Measurements from ENCODE around the gene KAZN. TPM values are rescaled to one million over a fixed set of nuclear protein-coding genes. Genes with fewer than 3 reads are reported as not detected.

KAZN gene
- total and polyA plus RNA-seq, 4 donors: 7.6 to 18.8 (median 11.2) TPM

- H3K27ac ChIP-seq (ENCODE audit: low read depth in 1 of 2, low read length in 1 of 2): no peak overlapping the region
- no peak overlapping the region for H3K4me3 ChIP-seq
- H3K4me1 ChIP-seq (ENCODE audit: control insufficient read depth in 5 of 5, insufficient read depth in 5 of 5, low read length in 5 of 5): peaks cover 0 to 7% (median 0%) of the 10 kb centered on the region in 5 donors
- H3K9ac ChIP-seq (ENCODE audit: insufficient read depth in 1 of 2, low read length in 2 of 2): no peak overlapping the region
- no peak for TF ChIP-seq CTCF (IDR thresholded peaks at IDR 0.05; ENCODE audit: control extremely low read depth, extremely low read depth)
- 89 to 94% methylated on average over 10 of the region's 10 CpGs for WGBS, 2 donors
- H3K27me3 ChIP-seq (ENCODE audit: control insufficient read depth in 3 of 3, insufficient read depth in 3 of 3, low read length in 2 of 3): no peaks in the 10 kb centered on the region
- DNase-seq (no peak), ATAC-seq (ENCODE audit: insufficient read depth, low FRiP score) (no peak)
- H3K36me3 ChIP-seq (ENCODE audit: control insufficient read depth in 4 of 4, insufficient read depth in 4 of 4, low read length in 4 of 4): no peaks in the 10 kb centered on the region
- H3K9me3 ChIP-seq (ENCODE audit: control insufficient read depth in 4 of 4, insufficient read depth in 3 of 4, low read length in 3 of 4): no peaks in the 10 kb centered on the region
Measured at GRCh38 chr1:15077384-15077783, 478.9 kb downstream of the KAZN start.

GRCh38 chr1:15080328-15081007 lies 482.0 kb downstream of the KAZN start:
- no peak for TF ChIP-seq CTCF (IDR thresholded peaks at IDR 0.05; ENCODE audit: control extremely low read depth, extremely low read depth)
- no peak for DNase-seq
- no peak overlapping the region for H3K9ac ChIP-seq (ENCODE audit: insufficient read depth in 1 of 2, low read length in 2 of 2)
- no peaks in the 10 kb centered on the region for H3K27me3 ChIP-seq (ENCODE audit: control insufficient read depth in 3 of 3, insufficient read depth in 3 of 3, low read length in 2 of 3)
- peaks cover 0 to 7% (median 0%) of the 10 kb centered on the region in 5 donors for H3K4me1 ChIP-seq (ENCODE audit: control insufficient read depth in 5 of 5, insufficient read depth in 5 of 5, low read length in 5 of 5)
- 74 to 81% methylated on average over 10 of the region's 10 CpGs for WGBS, 2 donors
- H3K36me3 ChIP-seq (ENCODE audit: control insufficient read depth in 4 of 4, insufficient read depth in 4 of 4, low read length in 4 of 4): no peaks in the 10 kb centered on the region
- H3K4me3 ChIP-seq: no peak overlapping the region
- ATAC-seq (ENCODE audit: insufficient read depth, low FRiP score): no peak
- no peak overlapping the region for H3K27ac ChIP-seq (ENCODE audit: low read depth in 1 of 2, low read length in 1 of 2)
- H3K9me3 ChIP-seq (ENCODE audit: control insufficient read depth in 4 of 4, insufficient read depth in 3 of 4, low read length in 3 of 4): no peaks in the 10 kb centered on the region

- H3K4me1 ChIP-seq (ENCODE audit: control insufficient read depth in 5 of 5, insufficient read depth in 5 of 5, low read length in 5 of 5): peaks cover 0 to 5% (median 0%) of the 10 kb centered on the region in 5 donors
- DNase-seq: peak in 2 of 3 donors; percentile 31 to 57
- peak; percentile 6 for ATAC-seq (ENCODE audit: insufficient read depth, low FRiP score)
- no peak overlapping the region for H3K9ac ChIP-seq (ENCODE audit: insufficient read depth in 1 of 2, low read length in 2 of 2)
- no peak for TF ChIP-seq CTCF (IDR thresholded peaks at IDR 0.05; ENCODE audit: control extremely low read depth, extremely low read depth)
- 54 to 69% methylated on average over 8 of the region's 8 CpGs for WGBS, 2 donors
- no peaks in the 10 kb centered on the region for H3K27me3 ChIP-seq (ENCODE audit: control insufficient read depth in 3 of 3, insufficient read depth in 3 of 3, low read length in 2 of 3)
- no peak overlapping the region for H3K27ac ChIP-seq (ENCODE audit: low read depth in 1 of 2, low read length in 1 of 2)
- no peaks in the 10 kb centered on the region for H3K9me3 ChIP-seq (ENCODE audit: control insufficient read depth in 4 of 4, insufficient read depth in 3 of 4, low read length in 3 of 4)
- no peak overlapping the region for H3K4me3 ChIP-seq
- no peaks in the 10 kb centered on the region for H3K36me3 ChIP-seq (ENCODE audit: control insufficient read depth in 4 of 4, insufficient read depth in 4 of 4, low read length in 4 of 4)
Measured at GRCh38 chr1:15081102-15081501, 482.6 kb downstream of the KAZN start.

- no peak for TF ChIP-seq CTCF (IDR thresholded peaks at IDR 0.05; ENCODE audit: control extremely low read depth, extremely low read depth)
- ATAC-seq (ENCODE audit: insufficient read depth, low FRiP score): peak; percentile 41
Measured at GRCh38 chr1:15083578-15083977, 485.1 kb downstream of the KAZN start.

More at GRCh38 chr1:15083578-15083977, 485.1 kb downstream of the KAZN start:
- DNase-seq: no peak
- no peaks in the 10 kb centered on the region for H3K9me3 ChIP-seq (ENCODE audit: control insufficient read depth in 4 of 4, insufficient read depth in 3 of 4, low read length in 3 of 4)
- no peaks in the 10 kb centered on the region for H3K27me3 ChIP-seq (ENCODE audit: control insufficient read depth in 3 of 3, insufficient read depth in 3 of 3, low read length in 2 of 3)
- H3K9ac ChIP-seq (ENCODE audit: insufficient read depth in 1 of 2, low read length in 2 of 2): no peak overlapping the region
- H3K4me1 ChIP-seq (ENCODE audit: control insufficient read depth in 5 of 5, insufficient read depth in 5 of 5, low read length in 5 of 5): peaks cover 0 to 12% (median 7%) of the 10 kb centered on the region in 5 donors
- H3K27ac ChIP-seq (ENCODE audit: low read depth in 1 of 2, low read length in 1 of 2): no peak overlapping the region
- WGBS, 2 donors: 48 to 73% methylated on average over 7 of the region's 7 CpGs
- no peak overlapping the region for H3K4me3 ChIP-seq
- no peaks in the 10 kb centered on the region for H3K36me3 ChIP-seq (ENCODE audit: control insufficient read depth in 4 of 4, insufficient read depth in 4 of 4, low read length in 4 of 4)

All from lung (tissue), 12 donors.